GM21360 (cell line): ENCODE measurements around the gene HOXD1.

ENCODE experiments used
- ATAC-seq: cut with Tn5 transposase; IDR thresholded peaks from one replicate; pipeline ENCODE4 v1.9.1; 2021; ENCODE audit warnings: mild to moderate bottlenecking, moderate library complexity; ENCODE audit not compliant: unreplicated experiment

The HOXD1 gene

GRCh38 chr2:176187899-176188773 is at the start of gene HOXD1:
Gene HOXD1, plus strand, starts transcription at chr2:176188668. Its CDS starts 134 bp downstream, at chr2:176188802.
- no peak for ATAC-seq

- ATAC-seq, result no peak
These were observed 49.4 kb upstream of the HOXD1 start for GRCh38 chr2:176138923-176139660.

- no peak for ATAC-seq
These were observed 48.6 kb upstream of the HOXD1 start for GRCh38 chr2:176139661-176140512.

- ATAC-seq, result peak; percentile 88
These were observed 47.8 kb upstream of the HOXD1 start for GRCh38 chr2:176140513-176141317.

- no peak for ATAC-seq
These were observed 46.2 kb upstream of the HOXD1 start for GRCh38 chr2:176142281-176142680.

GRCh38 chr2:176145085-176145969 is 43.1 kb upstream of the HOXD1 start:
- no peak for ATAC-seq

GRCh38 chr2:176146101-176146500 is 42.4 kb upstream of the HOXD1 start:
- no peak for ATAC-seq

GRCh38 chr2:176146645-176147044 is 41.8 kb upstream of the HOXD1 start:
- no peak for ATAC-seq

GRCh38 chr2:176147210-176147799 is 41.2 kb upstream of the HOXD1 start:
- ATAC-seq, result no peak

GRCh38 chr2:176147800-176148496 is 40.5 kb upstream of the HOXD1 start:
- no peak for ATAC-seq

GRCh38 chr2:176148751-176149421 is 39.6 kb upstream of the HOXD1 start:
- ATAC-seq, result no peak

GRCh38 chr2:176149481-176149938 is 39.0 kb upstream of the HOXD1 start:
- ATAC-seq, result no peak

GRCh38 chr2:176149939-176150583 is 38.4 kb upstream of the HOXD1 start:
- no peak for ATAC-seq

GRCh38 chr2:176150584-176151441 is 37.7 kb upstream of the HOXD1 start:
- ATAC-seq, result no peak

GRCh38 chr2:176151442-176152287 is 36.8 kb upstream of the HOXD1 start, which contains the start of gene HOXD4:
Gene HOXD4, plus strand, starts transcription at chr2:176151550. Its CDS starts 84 bp downstream, at chr2:176151634.
- no peak for ATAC-seq
